ENCODE data around the gene ZBTB33. TPM values are rescaled to one million over a fixed set of nuclear protein-coding genes. Genes with fewer than 3 reads are reported as not detected.

Gene ZBTB33
- polyA plus RNA-seq, 3 donors: 4.7 to 10.6 (median 8.6) TPM

DNA sequence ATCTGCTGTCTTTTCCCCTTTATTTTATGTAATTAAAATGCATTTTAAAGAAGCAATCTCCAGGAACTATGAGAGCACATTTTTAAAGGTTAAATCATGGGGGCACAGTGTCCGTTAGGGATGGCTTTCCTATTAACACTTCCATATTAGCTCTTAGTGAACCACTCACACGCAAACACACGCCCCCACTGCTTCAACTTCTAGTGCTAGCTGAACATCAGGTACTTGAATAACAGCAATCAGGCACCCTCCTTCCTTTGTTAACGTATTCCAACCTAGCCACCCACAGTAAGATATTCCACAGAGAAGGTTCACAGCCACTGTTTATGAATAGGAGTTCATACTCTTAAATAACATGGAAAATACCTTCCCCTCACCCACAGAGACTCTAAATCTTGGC lies 51.3 kb downstream of the ZBTB33 start:
- H3K4me1 ChIP-seq (ENCODE audit: control insufficient read depth in 1 of 2, insufficient read depth in 2 of 2, low read length in 2 of 2): peaks cover 52 to 55% of the 10 kb centered on the region in 2 donors
- peak overlapping the region; percentile 27 to 53 for H3K27ac ChIP-seq (ENCODE audit: low read depth in 1 of 2, low read length in 2 of 2)
- no peak overlapping the region for H3K9ac ChIP-seq (ENCODE audit: insufficient read depth, low read length, poor library complexity, severe bottlenecking)
- peak overlapping the region in 1 of 3 experiments; percentile 31 for H3K4me3 ChIP-seq (replicated peaks in 1 of 3; ENCODE audit: low read depth in 2 of 3, low read length in 3 of 3)
- TF ChIP-seq, protein P1, sequence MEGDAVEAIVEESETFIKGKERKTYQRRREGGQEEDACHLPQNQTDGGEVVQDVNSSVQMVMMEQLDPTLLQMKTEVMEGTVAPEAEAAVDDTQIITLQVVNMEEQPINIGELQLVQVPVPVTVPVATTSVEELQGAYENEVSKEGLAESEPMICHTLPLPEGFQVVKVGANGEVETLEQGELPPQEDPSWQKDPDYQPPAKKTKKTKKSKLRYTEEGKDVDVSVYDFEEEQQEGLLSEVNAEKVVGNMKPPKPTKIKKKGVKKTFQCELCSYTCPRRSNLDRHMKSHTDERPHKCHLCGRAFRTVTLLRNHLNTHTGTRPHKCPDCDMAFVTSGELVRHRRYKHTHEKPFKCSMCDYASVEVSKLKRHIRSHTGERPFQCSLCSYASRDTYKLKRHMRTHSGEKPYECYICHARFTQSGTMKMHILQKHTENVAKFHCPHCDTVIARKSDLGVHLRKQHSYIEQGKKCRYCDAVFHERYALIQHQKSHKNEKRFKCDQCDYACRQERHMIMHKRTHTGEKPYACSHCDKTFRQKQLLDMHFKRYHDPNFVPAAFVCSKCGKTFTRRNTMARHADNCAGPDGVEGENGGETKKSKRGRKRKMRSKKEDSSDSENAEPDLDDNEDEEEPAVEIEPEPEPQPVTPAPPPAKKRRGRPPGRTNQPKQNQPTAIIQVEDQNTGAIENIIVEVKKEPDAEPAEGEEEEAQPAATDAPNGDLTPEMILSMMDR (IDR thresholded peaks at IDR 0.05): no peak
- H3K27me3 Mint-ChIP-seq (ENCODE audit: low read depth in 3 of 3): peaks cover 0 to 7% (median 2%) of the 10 kb centered on the region in 3 donors
- peak overlapping the region; percentile 35 for H3K4me2 ChIP-seq (replicated peaks; ENCODE audit: extremely low read depth, low read length, poor library complexity, severe bottlenecking)
- H3K27ac Mint-ChIP-seq: peak overlapping the region in 5 of 7 donors; percentile 42 to 89 (median 73)
- no peaks in the 10 kb centered on the region for H3K36me3 Mint-ChIP-seq
- no peaks in the 10 kb centered on the region for H3K79me2 ChIP-seq (ENCODE audit: insufficient read depth, low read length)
- H3K9me3 Mint-ChIP-seq: no peaks in the 10 kb centered on the region
- H3K9me3 ChIP-seq (replicated peaks in 1 of 2; ENCODE audit: control insufficient read depth in 1 of 2, insufficient read depth in 1 of 2, low read length in 2 of 2): no peaks in the 10 kb centered on the region
- H4K20me1 ChIP-seq (ENCODE audit: insufficient read depth, low read length): no peaks in the 10 kb centered on the region
- no peak overlapping the region for H2AFZ ChIP-seq (ENCODE audit: insufficient read depth, low read depth, low read length, poor library complexity, severe bottlenecking)
- H3K4me1 Mint-ChIP-seq: peaks cover 54% of the 10 kb centered on the region
- DNase-seq: no peak
- peak overlapping the region in 1 of 2 donors; percentile 65 for H3K4me3 Mint-ChIP-seq
- H3K36me3 ChIP-seq (replicated peaks in 1 of 2; ENCODE audit: control insufficient read depth in 1 of 2, insufficient read depth in 2 of 2, low read length in 2 of 2): no peaks in the 10 kb centered on the region
- intact Hi-C loops (cut with micrococcal nuclease): loop anchor here in 1 of 2 donors (10.0 kb wide), 1 partner anchor 163 kb away; the partner anchor contains the start of gene LAMP2
- WGBS (ENCODE audit: insufficient coverage): no CpG with 5 or more reads among the region's 4 CpGs
- H3K27me3 ChIP-seq (ENCODE audit: control insufficient read depth in 2 of 2, insufficient read depth in 2 of 2, low read length in 2 of 2): no peaks in the 10 kb centered on the region

DNA sequence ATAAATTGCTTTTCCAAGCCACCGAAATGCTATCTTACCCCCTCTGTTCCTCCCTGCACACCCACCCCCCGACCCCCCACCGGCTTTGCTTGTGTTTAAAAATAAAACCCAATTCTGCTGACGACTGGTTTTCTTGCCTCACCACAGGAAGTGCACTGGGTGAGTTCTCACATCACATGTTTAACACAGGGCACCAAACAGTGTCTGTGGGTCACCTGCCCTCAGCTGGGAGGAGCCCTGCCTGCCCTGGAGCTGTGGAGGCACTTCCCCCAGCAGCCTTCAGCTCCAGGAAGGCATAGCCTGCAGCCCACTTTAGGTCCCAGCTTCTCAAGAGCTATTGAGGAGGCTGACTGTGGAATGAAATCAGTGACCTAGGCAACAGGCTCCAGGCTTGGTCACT lies 51.8 kb downstream of the ZBTB33 start:
- Mint-ChIP-seq H3K4me3 (peak overlapping the region; percentile 27 to 65), H3K27me3 (ENCODE audit: low read depth in 3 of 3) (peaks cover 0 to 7% (median 2%) of the 10 kb centered on the region in 3 donors), H3K4me1 (peaks cover 57% of the 10 kb centered on the region), H3K27ac (peak overlapping the region in 5 of 7 donors; percentile 42 to 89 (median 73)), H3K9me3 (no peaks in the 10 kb centered on the region), H3K36me3 (no peaks in the 10 kb centered on the region)
- H2AFZ ChIP-seq (ENCODE audit: insufficient read depth, low read depth, low read length, poor library complexity, severe bottlenecking): peak overlapping the region; percentile 23
- peaks cover 55 to 57% of the 10 kb centered on the region in 2 donors for H3K4me1 ChIP-seq (ENCODE audit: control insufficient read depth in 1 of 2, insufficient read depth in 2 of 2, low read length in 2 of 2)
- H4K20me1 ChIP-seq (ENCODE audit: insufficient read depth, low read length): no peaks in the 10 kb centered on the region
- WGBS (ENCODE audit: insufficient coverage): no CpG with 5 or more reads among the region's 4 CpGs
- no peaks in the 10 kb centered on the region for H3K27me3 ChIP-seq (ENCODE audit: control insufficient read depth in 2 of 2, insufficient read depth in 2 of 2, low read length in 2 of 2)
- peak; percentile 25 to 71 (median 56) for DNase-seq
- intact Hi-C loops (cut with micrococcal nuclease): loop anchor here in 1 of 2 donors (10.0 kb wide), 1 partner anchor 162 kb away; the partner anchor contains the start of gene LAMP2
- H3K36me3 ChIP-seq (replicated peaks in 1 of 2; ENCODE audit: control insufficient read depth in 1 of 2, insufficient read depth in 2 of 2, low read length in 2 of 2): no peaks in the 10 kb centered on the region
- no peaks in the 10 kb centered on the region for H3K9me3 ChIP-seq (replicated peaks in 1 of 2; ENCODE audit: control insufficient read depth in 1 of 2, insufficient read depth in 1 of 2, low read length in 2 of 2)
- H3K79me2 ChIP-seq (ENCODE audit: insufficient read depth, low read length): no peaks in the 10 kb centered on the region
- peak overlapping the region in 1 of 3 experiments; percentile 31 for H3K4me3 ChIP-seq (replicated peaks in 1 of 3; ENCODE audit: low read depth in 2 of 3, low read length in 3 of 3)
- peak overlapping the region; percentile 27 to 53 for H3K27ac ChIP-seq (ENCODE audit: low read depth in 1 of 2, low read length in 2 of 2)
- H3K9ac ChIP-seq (ENCODE audit: insufficient read depth, low read length, poor library complexity, severe bottlenecking): no peak overlapping the region
- peak overlapping the region; percentile 35 for H3K4me2 ChIP-seq (replicated peaks; ENCODE audit: extremely low read depth, low read length, poor library complexity, severe bottlenecking)
- TF ChIP-seq, protein P1 (IDR thresholded peaks at IDR 0.05): no peak

All from CD14-positive monocyte (primary cell).